Measurements from ENCODE around the gene SP3. TPM values are rescaled to one million over a fixed set of nuclear protein-coding genes. Genes with fewer than 3 reads are reported as not detected.

SP3 gene
- total RNA-seq, 6 experiments from 2014 or later, result 45.0 to 63.7 (median 52.1) TPM

DNA sequence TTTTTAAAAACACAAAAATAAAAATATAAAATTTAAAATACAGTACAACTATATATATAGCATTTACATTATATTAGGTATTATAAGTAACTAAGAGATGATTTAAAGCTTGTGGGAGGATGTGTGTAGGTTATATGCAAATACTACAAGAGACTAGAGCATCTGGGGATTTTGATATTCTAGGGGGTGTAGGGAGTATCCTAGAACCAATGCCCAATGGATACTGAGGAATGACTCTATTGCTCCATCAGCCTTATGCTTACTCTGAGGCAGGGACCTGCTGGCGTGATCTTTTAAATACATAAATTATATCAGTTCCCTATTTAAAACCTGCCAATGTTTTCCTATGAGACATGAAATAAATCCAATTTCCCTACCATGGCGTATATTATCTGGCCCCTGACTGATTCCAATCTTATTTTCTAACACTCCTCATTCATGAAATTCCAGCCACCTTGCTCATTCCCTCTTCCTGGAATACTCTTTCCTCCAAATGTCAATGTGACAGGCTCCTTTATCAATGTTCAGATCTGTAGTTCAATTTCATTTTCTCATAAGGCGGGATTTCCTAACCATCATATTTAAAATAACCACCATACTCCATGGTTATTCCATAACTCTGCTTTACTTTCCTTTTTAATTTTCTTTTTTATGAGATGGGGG, 22.2 kb downstream of the SP3 start:
- Mint-ChIP-seq H3K27ac (peak overlapping the region; percentile 5), H3K9me3 (no peaks in the 10 kb centered on the region), H3K4me3 (peak overlapping the region; percentile 37), H3K36me3 (ENCODE audit: low read depth) (peaks cover 33% of the 10 kb centered on the region), H3K27me3 (ENCODE audit: insufficient read depth) (no peaks in the 10 kb centered on the region), H3K4me1 (ENCODE audit: low read depth) (peaks cover 88% of the 10 kb centered on the region)
- TF ChIP-seq, protein P1, sequence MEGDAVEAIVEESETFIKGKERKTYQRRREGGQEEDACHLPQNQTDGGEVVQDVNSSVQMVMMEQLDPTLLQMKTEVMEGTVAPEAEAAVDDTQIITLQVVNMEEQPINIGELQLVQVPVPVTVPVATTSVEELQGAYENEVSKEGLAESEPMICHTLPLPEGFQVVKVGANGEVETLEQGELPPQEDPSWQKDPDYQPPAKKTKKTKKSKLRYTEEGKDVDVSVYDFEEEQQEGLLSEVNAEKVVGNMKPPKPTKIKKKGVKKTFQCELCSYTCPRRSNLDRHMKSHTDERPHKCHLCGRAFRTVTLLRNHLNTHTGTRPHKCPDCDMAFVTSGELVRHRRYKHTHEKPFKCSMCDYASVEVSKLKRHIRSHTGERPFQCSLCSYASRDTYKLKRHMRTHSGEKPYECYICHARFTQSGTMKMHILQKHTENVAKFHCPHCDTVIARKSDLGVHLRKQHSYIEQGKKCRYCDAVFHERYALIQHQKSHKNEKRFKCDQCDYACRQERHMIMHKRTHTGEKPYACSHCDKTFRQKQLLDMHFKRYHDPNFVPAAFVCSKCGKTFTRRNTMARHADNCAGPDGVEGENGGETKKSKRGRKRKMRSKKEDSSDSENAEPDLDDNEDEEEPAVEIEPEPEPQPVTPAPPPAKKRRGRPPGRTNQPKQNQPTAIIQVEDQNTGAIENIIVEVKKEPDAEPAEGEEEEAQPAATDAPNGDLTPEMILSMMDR (IDR thresholded peaks at IDR 0.05), result no peak
- no peak for DNase-seq

DNA sequence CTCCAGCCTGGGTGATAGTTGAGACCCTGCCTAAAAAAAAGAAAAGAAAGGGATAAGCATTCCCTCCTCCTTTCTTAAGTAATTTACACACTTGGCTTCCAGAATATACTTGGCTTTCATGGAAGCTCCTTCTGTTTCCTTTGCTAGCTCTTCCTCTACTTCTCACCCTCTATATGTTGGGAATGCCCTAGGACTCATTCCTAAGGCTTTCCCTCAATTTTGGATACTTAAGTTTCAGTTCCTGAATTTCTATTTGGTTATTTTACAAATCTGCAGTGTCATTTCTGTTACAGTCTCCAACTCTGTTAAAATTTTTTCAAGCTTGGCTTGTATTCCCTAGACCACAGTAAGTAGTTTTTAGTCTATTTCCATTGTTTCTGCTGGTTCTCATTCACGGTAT, 23.6 kb downstream of the SP3 start:
- TF ChIP-seq, protein P1 (IDR thresholded peaks at IDR 0.05), result no peak
- no peak for DNase-seq
- H3K27ac Mint-ChIP-seq, result peak overlapping the region; percentile 67

DNA sequence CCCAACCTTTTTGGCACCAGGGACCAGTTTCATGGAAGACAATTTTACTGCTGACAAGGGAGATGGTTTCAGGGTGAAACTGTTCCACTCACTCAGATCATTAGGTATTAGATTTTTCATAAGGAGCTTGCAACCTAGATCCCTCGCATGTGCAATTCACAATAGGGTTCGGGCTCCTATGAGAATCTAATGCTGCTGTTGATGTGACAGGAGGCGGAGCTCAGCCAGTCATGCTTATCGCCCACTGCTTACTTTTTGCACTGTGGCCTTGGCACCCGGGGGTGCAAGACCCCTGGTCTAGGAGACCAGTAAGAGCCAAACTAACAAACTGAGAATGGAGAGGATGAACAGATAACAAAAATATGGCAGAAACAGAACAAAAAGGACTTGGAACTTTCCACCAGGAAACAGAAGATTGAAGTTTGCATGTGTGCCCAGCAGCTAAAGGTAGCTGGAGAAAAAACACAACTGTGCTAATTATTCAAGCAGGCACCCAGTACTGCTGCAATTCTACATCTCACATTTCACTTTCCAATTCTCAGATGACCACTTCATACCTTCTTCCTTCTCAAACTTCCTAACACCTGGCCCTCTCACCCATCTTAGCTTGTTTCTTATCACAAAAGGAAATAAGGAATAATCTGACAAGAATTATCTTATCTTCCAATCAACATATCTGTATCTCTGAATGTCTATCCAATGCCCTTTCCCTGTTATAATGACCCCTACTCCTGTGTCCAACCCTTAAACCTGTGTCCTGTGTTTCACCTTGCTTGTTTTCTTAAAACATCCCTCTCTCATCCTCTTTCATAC, 24.8 kb downstream of the SP3 start:
- peak overlapping the region; percentile 83 for H3K27ac Mint-ChIP-seq
- H3K36me3 Mint-ChIP-seq (ENCODE audit: low read depth), result peaks cover 20% of the 10 kb centered on the region
- TF ChIP-seq, protein P1 (IDR thresholded peaks at IDR 0.05), result no peak
- H3K9me3 Mint-ChIP-seq, result no peaks in the 10 kb centered on the region
- H3K4me3 Mint-ChIP-seq, result peak overlapping the region; percentile 49
- peaks cover 68% of the 10 kb centered on the region for H3K4me1 Mint-ChIP-seq (ENCODE audit: low read depth)
- no peak for DNase-seq
- H3K27me3 Mint-ChIP-seq (ENCODE audit: insufficient read depth), result no peaks in the 10 kb centered on the region

More for the DNA sequence above, 23.6 kb downstream of the SP3 start:
- H3K4me1 Mint-ChIP-seq (ENCODE audit: low read depth), result peaks cover 74% of the 10 kb centered on the region
- no peaks in the 10 kb centered on the region for H3K27me3 Mint-ChIP-seq (ENCODE audit: insufficient read depth)
- H3K4me3 Mint-ChIP-seq, result no peak overlapping the region
- peaks cover 20% of the 10 kb centered on the region for H3K36me3 Mint-ChIP-seq (ENCODE audit: low read depth)
- H3K9me3 Mint-ChIP-seq, result no peaks in the 10 kb centered on the region

DNA sequence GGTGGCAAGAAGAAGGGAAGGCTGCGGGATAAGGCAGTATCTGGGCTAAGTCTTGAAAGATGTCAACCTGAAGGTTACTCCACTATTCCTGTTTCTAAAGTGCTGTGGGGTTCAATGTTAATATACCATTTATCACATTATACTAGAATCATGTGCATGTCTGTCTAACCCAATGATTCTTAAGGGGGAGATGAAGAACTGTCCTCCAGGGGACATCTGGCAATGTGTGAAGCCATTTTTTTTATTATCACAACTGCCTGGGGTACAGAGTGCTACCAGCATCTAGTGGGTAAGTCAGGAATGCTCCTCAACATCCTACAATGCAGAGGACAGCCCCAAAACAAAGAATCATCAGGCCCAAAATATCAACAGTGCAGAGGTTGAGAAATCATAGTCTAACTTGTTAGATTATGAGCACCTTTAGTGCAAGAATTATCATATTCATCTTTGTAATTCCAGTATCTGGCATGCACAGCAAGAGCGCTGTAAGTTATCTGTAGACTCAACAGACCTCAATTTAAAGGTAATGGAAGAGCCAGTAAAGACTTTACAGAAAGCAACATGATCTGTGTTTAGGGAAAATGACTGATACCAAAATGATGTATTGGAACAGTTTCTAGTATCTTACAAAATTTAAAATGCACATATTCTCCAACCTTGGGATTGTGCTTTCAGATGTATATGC, 26.3 kb downstream of the SP3 start:
- Mint-ChIP-seq H3K9me3 (no peaks in the 10 kb centered on the region), H3K4me1 (ENCODE audit: low read depth) (peaks cover 57% of the 10 kb centered on the region), H3K27me3 (ENCODE audit: insufficient read depth) (no peaks in the 10 kb centered on the region), H3K4me3 (no peak overlapping the region), H3K36me3 (ENCODE audit: low read depth) (peaks cover 16% of the 10 kb centered on the region), H3K27ac (no peak overlapping the region)
- TF ChIP-seq, protein P1 (IDR thresholded peaks at IDR 0.05), result no peak
- no peak for DNase-seq

DNA sequence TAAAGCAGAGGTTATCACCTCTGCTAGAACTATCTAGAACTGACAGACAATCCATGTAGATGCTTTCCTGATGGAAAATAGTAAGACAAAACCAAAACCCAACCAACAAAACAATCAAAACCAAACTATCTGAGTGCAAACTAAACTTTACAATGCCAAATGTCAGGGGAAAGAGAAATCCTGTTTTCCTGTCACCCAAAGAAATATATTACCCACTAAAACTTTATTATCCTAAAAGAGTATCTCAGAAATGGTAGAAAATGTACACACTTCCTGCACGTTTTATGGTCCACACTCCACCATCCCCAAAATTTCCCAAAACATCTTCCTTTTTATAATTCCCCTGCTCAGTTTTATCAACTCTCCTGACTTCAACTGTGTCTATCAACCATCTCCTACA, 29.9 kb downstream of the SP3 start:
- Mint-ChIP-seq H3K27ac (no peak overlapping the region), H3K36me3 (ENCODE audit: low read depth) (peaks cover 15% of the 10 kb centered on the region), H3K9me3 (no peaks in the 10 kb centered on the region), H3K4me1 (ENCODE audit: low read depth) (peaks cover 21% of the 10 kb centered on the region), H3K27me3 (ENCODE audit: insufficient read depth) (no peaks in the 10 kb centered on the region), H3K4me3 (no peak overlapping the region)
- TF ChIP-seq, protein P1 (IDR thresholded peaks at IDR 0.05), result no peak
- no peak for DNase-seq
